ENCODE results near the gene PLAAT2. TPM values are rescaled to one million over a fixed set of nuclear protein-coding genes. Genes with fewer than 3 reads are reported as not detected.

Gene PLAAT2
- total RNA-seq, 4 donors from 2014 or later = not detected

DNA sequence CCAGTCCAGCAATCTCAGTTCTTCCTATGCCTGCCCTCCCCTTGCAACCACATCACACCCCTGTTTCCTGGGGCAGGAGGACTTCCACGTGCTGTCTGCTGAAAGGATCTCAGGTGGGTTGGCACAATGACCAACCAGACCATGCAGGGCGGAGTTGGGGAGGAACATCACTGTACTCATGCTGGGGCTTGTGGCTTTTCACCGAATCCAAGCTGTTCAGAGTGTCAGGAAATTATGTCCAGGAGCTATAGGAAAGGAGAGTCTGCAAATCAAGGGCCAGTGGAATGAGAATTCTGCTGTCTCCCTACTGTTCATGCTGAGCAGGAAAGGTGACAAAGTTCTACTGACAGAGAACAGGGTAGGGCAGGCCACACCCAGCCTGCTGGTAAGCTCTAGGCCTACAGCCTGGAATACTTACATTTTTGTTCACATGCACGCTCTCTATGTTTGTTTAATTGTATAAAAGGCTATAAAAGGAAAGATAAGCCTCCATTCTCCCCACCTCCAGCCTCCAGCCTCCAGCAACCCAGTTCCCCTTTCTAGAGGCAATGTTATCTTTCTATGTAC is 1.7 kb upstream of the PLAAT2 start:
- Histone ChIP-seq H3K27me3 (no peaks in the 10 kb centered on the region), H3K36me3 (no peaks in the 10 kb centered on the region), H3K4me3 (no peak overlapping the region), H3K4me1 (peaks cover 0 to 3% of the 10 kb centered on the region in 2 donors), H3K9me3 (no peaks in the 10 kb centered on the region), H3K27ac (no peak overlapping the region)
- DNase-seq = no peak
- intact Hi-C loops (cut with DNase I; ENCODE audit: low total_unique reads) = no loop called here
- TF ChIP-seq, protein P1, sequence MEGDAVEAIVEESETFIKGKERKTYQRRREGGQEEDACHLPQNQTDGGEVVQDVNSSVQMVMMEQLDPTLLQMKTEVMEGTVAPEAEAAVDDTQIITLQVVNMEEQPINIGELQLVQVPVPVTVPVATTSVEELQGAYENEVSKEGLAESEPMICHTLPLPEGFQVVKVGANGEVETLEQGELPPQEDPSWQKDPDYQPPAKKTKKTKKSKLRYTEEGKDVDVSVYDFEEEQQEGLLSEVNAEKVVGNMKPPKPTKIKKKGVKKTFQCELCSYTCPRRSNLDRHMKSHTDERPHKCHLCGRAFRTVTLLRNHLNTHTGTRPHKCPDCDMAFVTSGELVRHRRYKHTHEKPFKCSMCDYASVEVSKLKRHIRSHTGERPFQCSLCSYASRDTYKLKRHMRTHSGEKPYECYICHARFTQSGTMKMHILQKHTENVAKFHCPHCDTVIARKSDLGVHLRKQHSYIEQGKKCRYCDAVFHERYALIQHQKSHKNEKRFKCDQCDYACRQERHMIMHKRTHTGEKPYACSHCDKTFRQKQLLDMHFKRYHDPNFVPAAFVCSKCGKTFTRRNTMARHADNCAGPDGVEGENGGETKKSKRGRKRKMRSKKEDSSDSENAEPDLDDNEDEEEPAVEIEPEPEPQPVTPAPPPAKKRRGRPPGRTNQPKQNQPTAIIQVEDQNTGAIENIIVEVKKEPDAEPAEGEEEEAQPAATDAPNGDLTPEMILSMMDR (IDR thresholded peaks at IDR 0.05) = no peak
- TF ChIP-seq POLR2A (IDR thresholded peaks at IDR 0.05) = no peak

DNA sequence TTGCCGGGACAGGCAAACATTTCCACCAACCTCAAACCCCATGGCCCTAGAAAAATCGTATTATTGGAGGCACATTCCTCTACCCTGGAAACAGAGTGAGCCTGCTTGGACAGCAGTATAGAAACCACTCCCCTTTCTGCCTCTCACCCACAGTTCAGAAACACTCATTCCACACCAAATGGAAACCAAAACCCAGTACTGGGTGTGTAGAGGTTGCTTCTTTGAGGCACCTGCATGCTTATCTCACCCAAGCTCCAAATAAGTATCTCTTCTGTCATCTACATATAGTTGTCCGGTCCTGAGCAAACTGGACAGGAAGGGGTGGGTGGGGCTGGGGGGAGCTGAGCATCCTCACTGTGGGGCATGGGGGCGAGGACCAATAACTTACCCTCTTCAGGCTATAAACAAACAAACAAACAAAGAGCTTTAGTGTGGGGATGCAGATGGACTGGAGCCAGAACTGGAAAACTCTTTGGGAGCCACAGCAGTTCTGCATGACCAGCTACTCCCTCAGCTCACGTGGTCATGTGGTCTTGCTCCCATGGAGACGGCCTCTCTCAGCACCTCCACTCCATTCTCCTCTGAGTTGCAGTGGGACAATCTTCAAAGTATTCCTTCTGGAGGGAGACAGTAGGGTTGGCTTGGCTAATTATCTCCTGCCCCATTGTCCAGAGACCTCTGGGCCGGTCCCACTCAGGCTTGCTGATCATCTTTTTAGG is 1.0 kb upstream of the PLAAT2 start:
- Histone ChIP-seq H3K36me3 (no peaks in the 10 kb centered on the region), H3K27me3 (no peaks in the 10 kb centered on the region), H3K4me3 (no peak overlapping the region), H3K27ac (no peak overlapping the region), H3K4me1 (peaks cover 0 to 3% of the 10 kb centered on the region in 2 donors), H3K9me3 (no peaks in the 10 kb centered on the region)
- intact Hi-C loops (cut with DNase I; ENCODE audit: low total_unique reads) = no loop called here
- TF ChIP-seq POLR2A (IDR thresholded peaks at IDR 0.05) = no peak
- TF ChIP-seq, protein P1 (IDR thresholded peaks at IDR 0.05) = no peak
- DNase-seq = no peak

DNA sequence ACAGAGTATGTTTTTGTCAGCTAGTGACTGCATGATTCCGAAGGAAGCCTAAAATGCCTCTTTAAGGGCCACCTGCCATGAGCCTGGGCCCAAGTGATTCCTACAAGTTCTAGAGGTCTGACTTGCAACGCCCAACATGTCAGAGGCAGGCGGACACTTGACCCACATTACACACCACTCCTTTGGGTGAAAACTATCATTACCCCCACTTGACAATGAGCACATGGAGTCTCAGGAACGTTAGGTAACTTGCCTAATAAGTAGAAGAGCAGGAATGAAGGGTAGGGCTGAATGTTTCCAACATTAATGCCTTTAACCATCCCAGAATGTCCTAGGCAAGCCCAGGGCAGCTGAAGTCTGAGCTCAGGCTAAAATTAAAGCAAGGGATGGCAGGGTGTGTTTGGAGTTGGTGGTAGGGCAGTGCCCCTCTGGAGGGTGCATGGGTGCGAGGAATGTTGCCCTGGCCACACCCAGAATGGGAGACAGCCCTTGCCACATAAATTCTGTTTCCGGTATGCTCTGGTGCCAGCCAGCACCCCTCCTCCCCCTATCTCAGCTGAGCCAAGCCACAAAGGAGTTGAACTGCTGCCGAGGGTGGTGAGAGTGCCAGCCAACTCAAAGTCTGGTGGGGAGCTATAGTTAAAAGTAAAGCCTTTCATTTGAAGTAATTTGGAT is 2.5 kb downstream of the PLAAT2 start:
- intact Hi-C loops (cut with DNase I; ENCODE audit: low total_unique reads) = no loop called here
- TF ChIP-seq POLR2A (IDR thresholded peaks at IDR 0.05) = no peak
- TF ChIP-seq, protein P1 (IDR thresholded peaks at IDR 0.05) = no peak
- H3K4me1 ChIP-seq = no peaks in the 10 kb centered on the region
- no peaks in the 10 kb centered on the region for H3K36me3 ChIP-seq
- H3K4me3 ChIP-seq = no peak overlapping the region
- H3K9me3 ChIP-seq = no peaks in the 10 kb centered on the region
- H3K27ac ChIP-seq = no peak overlapping the region
- no peak for DNase-seq
- H3K27me3 ChIP-seq = no peaks in the 10 kb centered on the region

DNA sequence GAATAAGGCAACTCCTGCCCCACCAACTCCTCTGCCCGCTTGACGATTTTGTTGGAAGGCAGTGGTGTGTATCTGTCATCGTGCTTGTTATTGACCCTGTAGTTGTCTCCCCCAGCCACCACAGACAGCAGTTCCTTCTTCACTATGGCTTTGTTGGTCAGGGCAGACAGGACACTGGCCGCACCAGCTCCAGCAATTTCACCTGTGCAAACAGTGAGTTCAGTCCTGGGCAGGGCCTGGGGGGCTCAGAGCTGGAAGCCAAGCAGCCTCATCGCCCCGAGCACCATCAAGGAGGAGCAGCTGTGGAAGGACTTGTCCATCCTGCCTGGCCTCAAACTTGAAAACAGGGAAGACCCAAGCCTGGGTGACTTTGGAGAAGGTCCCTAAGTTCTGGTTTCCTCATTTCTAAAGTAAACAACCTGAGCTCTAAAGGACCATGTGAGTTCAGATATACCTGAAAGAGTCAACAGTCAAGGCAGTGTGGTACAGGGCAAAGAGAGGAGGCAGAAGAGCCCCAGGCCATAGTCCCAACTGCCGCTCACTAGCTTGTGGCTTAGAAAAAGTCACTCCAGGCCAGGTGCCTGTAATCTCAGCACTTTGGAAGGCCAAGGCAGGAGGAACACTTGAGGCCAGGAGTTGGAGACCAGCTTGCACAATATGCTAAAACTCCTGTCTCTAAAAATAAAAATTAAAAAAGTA is 4.6 kb downstream of the PLAAT2 start:
- H3K27ac ChIP-seq = no peak overlapping the region
- TF ChIP-seq, protein P1 (IDR thresholded peaks at IDR 0.05) = no peak
- TF ChIP-seq POLR2A (IDR thresholded peaks at IDR 0.05) = no peak
- no peaks in the 10 kb centered on the region for H3K27me3 ChIP-seq
- intact Hi-C loops (cut with DNase I; ENCODE audit: low total_unique reads) = no loop called here
- H3K4me3 ChIP-seq = no peak overlapping the region
- H3K9me3 ChIP-seq = no peaks in the 10 kb centered on the region
- H3K4me1 ChIP-seq = no peaks in the 10 kb centered on the region
- no peaks in the 10 kb centered on the region for H3K36me3 ChIP-seq
- DNase-seq = no peak

Measured in uterus (tissue), 4 donors.